ENCODE results near the gene MYB. TPM values are rescaled to one million over a fixed set of nuclear protein-coding genes. Genes with fewer than 3 reads are reported as not detected.

The MYB gene
- total and polyA plus RNA-seq, 2 experiments from 2014 or later = 4.2 to 7.9 TPM

GRCh38 chr6:135226537-135226936 lies 45.4 kb downstream of the MYB start:
- DNase-seq (ENCODE audit: low spot score) = no peak
- Histone ChIP-seq H3K79me2 (replicated peaks; ENCODE audit: insufficient read depth) (no peaks in the 10 kb centered on the region), H3K4me2 (no peak overlapping the region), H4K20me1 (replicated peaks; ENCODE audit: insufficient read depth) (no peaks in the 10 kb centered on the region), H3K4me3 (no peak overlapping the region), H3K27ac (ENCODE audit: low read depth) (no peak overlapping the region), H3K9me2 (ENCODE audit: insufficient read depth) (no peaks in the 10 kb centered on the region), H3F3A (replicated peaks; ENCODE audit: low read depth) (no peaks in the 10 kb centered on the region), H2AFZ (no peak overlapping the region), H3K36me3 (ENCODE audit: insufficient read depth) (no peaks in the 10 kb centered on the region), H3K4me1 (ENCODE audit: insufficient read depth) (no peaks in the 10 kb centered on the region; the same call in 1 of the 2 replicates), H3K27me3 (ENCODE audit: insufficient read depth) (no peaks in the 10 kb centered on the region)
- ATAC-seq = no peak
- TF ChIP-seq EZH2 (IDR thresholded peaks at IDR 0.05; ENCODE audit: low read depth, unreplicated experiment) = no peak
- TF ChIP-seq ETS1 (IDR thresholded peaks at IDR 0.05) = no peak
- no peak for TF ChIP-seq POLR2AphosphoS5 (IDR thresholded peaks at IDR 0.05; ENCODE audit: low read depth)
- Mint-ChIP-seq H3K27ac (no peak overlapping the region), H3K36me3 (ENCODE audit: low read depth) (no peaks in the 10 kb centered on the region), H3K27me3 (ENCODE audit: insufficient read depth, low read depth, poor library complexity) (peaks cover 3% of the 10 kb centered on the region), H3K4me1 (peaks cover 11% of the 10 kb centered on the region), H3K9me3 (no peaks in the 10 kb centered on the region), H3K4me3 (no peak overlapping the region)

GRCh38 chr6:135227349-135227748 lies 46.2 kb downstream of the MYB start:
- Histone ChIP-seq H4K20me1 (replicated peaks; ENCODE audit: insufficient read depth) (no peaks in the 10 kb centered on the region), H3K27ac (ENCODE audit: low read depth) (no peak overlapping the region), H3K4me3 (no peak overlapping the region), H3K27me3 (ENCODE audit: insufficient read depth) (no peaks in the 10 kb centered on the region), H3K4me2 (no peak overlapping the region), H2AFZ (peak overlapping the region; percentile 40; the same call in 1 of the 2 replicates), H3K36me3 (ENCODE audit: insufficient read depth) (no peaks in the 10 kb centered on the region), H3K4me1 (ENCODE audit: insufficient read depth) (no peaks in the 10 kb centered on the region; the same call in 1 of the 2 replicates), H3F3A (replicated peaks; ENCODE audit: low read depth) (no peaks in the 10 kb centered on the region), H3K9me2 (ENCODE audit: insufficient read depth) (no peaks in the 10 kb centered on the region), H3K79me2 (replicated peaks; ENCODE audit: insufficient read depth) (no peaks in the 10 kb centered on the region)
- Mint-ChIP-seq H3K27me3 (ENCODE audit: insufficient read depth, low read depth, poor library complexity) (peaks cover 3% of the 10 kb centered on the region), H3K4me1 (peaks cover 11% of the 10 kb centered on the region), H3K36me3 (ENCODE audit: low read depth) (no peaks in the 10 kb centered on the region), H3K4me3 (no peak overlapping the region), H3K9me3 (no peaks in the 10 kb centered on the region), H3K27ac (no peak overlapping the region)
- DNase-seq (ENCODE audit: low spot score) (no peak), ATAC-seq (no peak)
- TF ChIP-seq ZNF331 (CRISPR knock-in tag; IDR thresholded peaks at IDR 0.05; ENCODE audit: low read depth) (no peak), JUNB (IDR thresholded peaks at IDR 0.05; ENCODE audit: unreplicated experiment) (no peak), CTCF (conservative IDR thresholded peaks at IDR 0.05; ENCODE audit: low read depth in 2 of 2) (no peak), CREB1 (CRISPR knock-in tag; IDR thresholded peaks at IDR 0.05; ENCODE audit: low read depth) (no peak), NANOG (IDR thresholded peaks at IDR 0.05; ENCODE audit: borderline replicate concordance) (no peak), REST (IDR thresholded peaks at IDR 0.05; ENCODE audit: unreplicated experiment) (no peak), STAT1 (IDR thresholded peaks at IDR 0.05; ENCODE audit: unreplicated experiment) (no peak), POLR2AphosphoS5 (IDR thresholded peaks at IDR 0.05; ENCODE audit: low read depth) (no peak), ZNF114 (CRISPR knock-in tag; IDR thresholded peaks at IDR 0.05) (no peak)

Data from GM23338 (cell line).